Smooth muscle cell (in vitro differentiated cells): ENCODE measurements around the gene CTSS. TPM values are rescaled to one million over a fixed set of nuclear protein-coding genes. Genes with fewer than 3 reads are reported as not detected.

ENCODE experiments used
- DNase-seq: peaks from one replicate; lab custom pipeline; 2025; ENCODE audit not compliant: unreplicated experiment; lab: John Stamatoyannopoulos, UW
- H2AFZ ChIP-seq: fragments of 200-600 bp; sonication (generic); 2 replicates; pipeline ENCODE4 v1.6.0; 2016; ENCODE audit warnings: antibody characterized with exemption, low read depth, mild to moderate bottlenecking
- H3F3A ChIP-seq: fragments of 200-600 bp; sonication (generic); 2 replicates; pipeline ENCODE4 v1.6.0; 2017; ENCODE audit warnings: antibody characterized with exemption, low read depth
- H3K27ac ChIP-seq: fragments of 200-600 bp; sonication (generic); 2 replicates; pipeline ENCODE4 v1.5.1; 2016; ENCODE audit warnings: low read depth, mild to moderate bottlenecking
- H3K27me3 ChIP-seq: fragments of 200-600 bp; sonication (generic); 2 replicates; pipeline ENCODE4 v1.6.1; 2016; ENCODE audit warnings: low read depth, mild to moderate bottlenecking
- H3K36me3 ChIP-seq: fragments of 200-600 bp; sonication (generic); 2 replicates; pipeline ENCODE4 v1.5.1; 2016; ENCODE audit warnings: low read depth
- H3K4me1 ChIP-seq: fragments of 200-600 bp; sonication (generic); 2 replicates; pipeline ENCODE4 v1.5.1; 2016; ENCODE audit warnings: low read depth
- H3K4me2 ChIP-seq: fragments of 200-600 bp; sonication (generic); 2 replicates; pipeline ENCODE4 v1.6.0; 2016; ENCODE audit warnings: mild to moderate bottlenecking
- H3K4me3 ChIP-seq: fragments of 200-600 bp; sonication (generic); 2 replicates; pipeline ENCODE4 v1.5.1; 2016; ENCODE audit warnings: mild to moderate bottlenecking
- H3K79me2 ChIP-seq: fragments of 200-600 bp; sonication (generic); 2 replicates; pipeline ENCODE4 v1.6.0; 2016; ENCODE audit warnings: low read depth, mild to moderate bottlenecking
- H3K9ac ChIP-seq: fragments of 200-600 bp; sonication (generic); 2 replicates; pipeline ENCODE4 v1.6.0; 2016; ENCODE audit warnings: low read depth
- H3K9me3 ChIP-seq: fragments of 200-600 bp; sonication (generic); replicated peaks from 2 replicates; pipeline ENCODE4 v1.5.1; 2016; ENCODE audit warnings: low read depth
- H4K20me1 ChIP-seq: fragments of 200-600 bp; sonication (generic); 2 replicates; pipeline ENCODE4 v1.6.0; 2016; ENCODE audit warnings: low read depth
- CTCF ChIP-seq: fragments of 200-600 bp; sonication (generic); IDR thresholded peaks from 2 replicates; pipeline ENCODE4 v1.5.1; 2017; ENCODE audit warnings: borderline replicate concordance, mild to moderate bottlenecking, antibody characterized with exemption; ENCODE audit not compliant: insufficient read depth, poor library complexity, severe bottlenecking
- WGBS: methylation state at CpG from one replicate; pipeline ENCODE4 v1.1.7; 2016; ENCODE audit warnings: low lambda C conversion rate; 5-methylcytosine and 5-hydroxymethylcytosine counted together
- polyA plus RNA-seq: library from polyadenylated mRNA; unstranded; fragments of >200 nt; fragmentation: Nextera tagmentation; extraction: Ambion mirVana; gene quantifications from 2 replicates; pipeline ENCODE4 v1.2.1, GENCODE V29; 2016
- total RNA-seq: library from RNA; depleted of rRNA; stranded (reverse); fragments of >200 nt; gene quantifications from 2 replicates; pipeline ENCODE4 v1.2.3, GENCODE V29; 2014

CTSS gene
- total and polyA plus RNA-seq, 2 experiments from 2014 or later, result 1.4 to 2.8 TPM

- Histone ChIP-seq H3K79me2 (no peaks in the 10 kb centered on the region), H3K4me1 (peaks cover 20% of the 10 kb centered on the region), H3K9ac (no peak overlapping the region), H3K9me3 (no peaks in the 10 kb centered on the region), H3F3A (no peaks in the 10 kb centered on the region), H4K20me1 (no peaks in the 10 kb centered on the region), H3K27me3 (no peaks in the 10 kb centered on the region), H2AFZ (no peak overlapping the region), H3K4me2 (no peak overlapping the region), H3K27ac (no peak overlapping the region), H3K36me3 (peaks cover 14% of the 10 kb centered on the region), H3K4me3 (no peak overlapping the region)
- TF ChIP-seq CTCF, result no peak
- WGBS, result 73% methylated on average over 3 of the region's 3 CpGs
- no peak for DNase-seq
Observed at GRCh38 chr1:150809651-150810050, 44.1 kb upstream of the CTSS start.

- Histone ChIP-seq H3K9ac (no peak overlapping the region), H3K4me2 (peak overlapping the region; percentile 70), H3K36me3 (peaks cover 14% of the 10 kb centered on the region), H3K4me3 (peak overlapping the region; percentile 28), H3K27ac (peak overlapping the region; percentile 4), H2AFZ (no peak overlapping the region), H3K27me3 (no peaks in the 10 kb centered on the region), H3K79me2 (no peaks in the 10 kb centered on the region), H3K9me3 (no peaks in the 10 kb centered on the region), H3F3A (no peaks in the 10 kb centered on the region), H3K4me1 (peaks cover 20% of the 10 kb centered on the region), H4K20me1 (no peaks in the 10 kb centered on the region)
- 83% methylated on average over 2 of the region's 2 CpGs for whole genome bisulfite sequencing
- no peak for TF ChIP-seq CTCF
- no peak for DNase-seq
Observed at GRCh38 chr1:150808846-150809245, 43.3 kb upstream of the CTSS start.

GRCh38 chr1:150808121-150808520 is 42.5 kb upstream of the CTSS start, which contains the start of gene CTSK:
TSS of gene CTSK (minus strand) at chr1:150808260. CDS start at chr1:150806805, 1,455 bp downstream.
- H3K4me2 ChIP-seq, result peak within 1 kb of the TSS; percentile 70
- no peaks in the 10 kb centered on the region for H3K9me3 ChIP-seq
- H3K9ac ChIP-seq, result no peak within 1 kb of the TSS
- H4K20me1 ChIP-seq, result no peaks in the 10 kb centered on the region
- no peaks in the 10 kb centered on the region for H3K79me2 ChIP-seq
- peak within 1 kb of the TSS; percentile 28 for H3K4me3 ChIP-seq
- no peak for DNase-seq
- TF ChIP-seq CTCF, result no peak
- peaks cover 20% of the 10 kb centered on the region for H3K4me1 ChIP-seq
- H3K27ac ChIP-seq, result peak within 1 kb of the TSS; percentile 4
- no peaks in the 10 kb centered on the region for H3K27me3 ChIP-seq
- peaks cover 14% of the 10 kb centered on the region for H3K36me3 ChIP-seq
- no peak within 1 kb of the TSS for H2AFZ ChIP-seq
- 66% methylated on average over 7 of the region's 7 CpGs for WGBS
- no peaks in the 10 kb centered on the region for H3F3A ChIP-seq

- no peak for TF ChIP-seq CTCF
- peaks cover 20% of the 10 kb centered on the region for H3K4me1 ChIP-seq
- no peaks in the 10 kb centered on the region for H3K27me3 ChIP-seq
- peak overlapping the region; percentile 70 for H3K4me2 ChIP-seq
- peak overlapping the region; percentile 28 for H3K4me3 ChIP-seq
- no peaks in the 10 kb centered on the region for H3K79me2 ChIP-seq
- no peaks in the 10 kb centered on the region for H3F3A ChIP-seq
- no peaks in the 10 kb centered on the region for H3K9me3 ChIP-seq
- no peak overlapping the region for H2AFZ ChIP-seq
- H3K9ac ChIP-seq, result no peak overlapping the region
- H3K36me3 ChIP-seq, result peaks cover 10% of the 10 kb centered on the region
- H3K27ac ChIP-seq, result peak overlapping the region; percentile 4
- no peaks in the 10 kb centered on the region for H4K20me1 ChIP-seq
- 68% methylated on average over 7 of the region's 7 CpGs for WGBS
- no peak for DNase-seq
Observed at GRCh38 chr1:150807249-150808023, 41.9 kb upstream of the CTSS start.
